Astrocyte (in vitro differentiated cells and primary cell): ENCODE results near the gene CDKN2AIP. TPM values are rescaled to one million over a fixed set of nuclear protein-coding genes. Genes with fewer than 3 reads are reported as not detected.

Experiments
- DNase-seq: peaks from one replicate; pipeline ENCODE4 v3.0.0-alpha.2; 2010; ENCODE audit warnings: low read depth
- FAIRE-seq: peaks from 2 replicates; lab custom pipeline; 2011; peaks lifted over from hg19 to GRCh38; lab: Jason Lieb, UNC
- H2AFZ ChIP-seq: 2 replicates; pipeline ENCODE4 v1.6.0; 2012; ENCODE audit warnings: low read depth, low read length, inconsistent platforms
- H3K27ac ChIP-seq: 2 replicates; pipeline ENCODE4 v1.5.1; 2011; ENCODE audit warnings: low read depth, low read length, inconsistent platforms
- H3K27me3 ChIP-seq: 2 replicates; pipeline ENCODE4 v1.6.0; 2011; ENCODE audit warnings: low read length, inconsistent platforms; ENCODE audit not compliant: insufficient read depth
- H3K36me3 ChIP-seq: 2 replicates; pipeline ENCODE4 v1.5.1; 2011; ENCODE audit warnings: low read length, inconsistent platforms; ENCODE audit not compliant: insufficient read depth
- H3K4me1 ChIP-seq: 2 replicates; pipeline ENCODE4 v1.5.1; 2011; ENCODE audit warnings: low read length, inconsistent platforms; ENCODE audit not compliant: insufficient read depth
- H3K4me2 ChIP-seq: 2 replicates; pipeline ENCODE4 v1.6.0; 2012; ENCODE audit warnings: low read length, inconsistent platforms
- H3K4me3 ChIP-seq: 2 replicates; pipeline ENCODE4 v1.5.1; 2011; ENCODE audit warnings: low read depth, mild to moderate bottlenecking, low read length, inconsistent platforms; ENCODE audit not compliant: insufficient read depth
- H3K79me2 ChIP-seq: 2 replicates; pipeline ENCODE4 v1.6.0; 2012; ENCODE audit warnings: mild to moderate bottlenecking, low read length, inconsistent platforms; ENCODE audit not compliant: insufficient read depth
- H3K9ac ChIP-seq: 2 replicates; pipeline ENCODE4 v1.6.0; 2012; ENCODE audit warnings: mild to moderate bottlenecking, low read length, inconsistent platforms
- H3K9me3 ChIP-seq: 2 replicates; pipeline ENCODE4 v1.5.1; 2012; ENCODE audit warnings: low read depth, mild to moderate bottlenecking, low read length, inconsistent platforms; ENCODE audit not compliant: insufficient read depth
- H4K20me1 ChIP-seq: 2 replicates; pipeline ENCODE4 v1.6.0; 2012; ENCODE audit warnings: low read length, inconsistent platforms; ENCODE audit not compliant: insufficient read depth
- H3K27ac Mint-ChIP-seq: one replicate; pipeline ENCODE4 v1.8.0; 2021; ENCODE audit warnings: mild to moderate bottlenecking, mixed read lengths; ENCODE audit not compliant: unreplicated experiment
- H3K27me3 Mint-ChIP-seq: one replicate; pipeline ENCODE4 v1.8.0; 2021; ENCODE audit warnings: low read depth, mixed read lengths; ENCODE audit not compliant: unreplicated experiment
- H3K36me3 Mint-ChIP-seq: one replicate; pipeline ENCODE4 v1.8.0; 2021; ENCODE audit warnings: low read depth, mixed read lengths; ENCODE audit not compliant: unreplicated experiment
- H3K4me1 Mint-ChIP-seq: one replicate; pipeline ENCODE4 v1.8.0; 2021; ENCODE audit warnings: low read depth, mixed read lengths; ENCODE audit not compliant: unreplicated experiment
- H3K4me3 Mint-ChIP-seq: one replicate; pipeline ENCODE4 v1.8.0; 2021; ENCODE audit warnings: mild to moderate bottlenecking, moderate library complexity, mixed read lengths; ENCODE audit not compliant: unreplicated experiment
- H3K9me3 Mint-ChIP-seq: one replicate; pipeline ENCODE4 v1.8.0; 2021; ENCODE audit warnings: mild to moderate bottlenecking, mixed read lengths; ENCODE audit not compliant: unreplicated experiment
- EZH2 ChIP-seq: IDR thresholded peaks from 2 replicates; pipeline ENCODE4 v1.6.1; 2012; ENCODE audit warnings: mild to moderate bottlenecking, low read length, inconsistent platforms; ENCODE audit not compliant: insufficient read depth
- total RNA-seq: library from RNA; stranded (reverse); gene quantifications from 2 replicates; pipeline ENCODE4 v1.2.1, GENCODE V29; 2021
- TF ChIP-seq, protein P1 (sequence below): IDR thresholded peaks from 2 replicates; pipeline ENCODE4 v1.5.1; 2011; ENCODE audit warnings: low read depth, mild to moderate bottlenecking, inconsistent platforms, low read length, moderate library complexity; ENCODE audit not compliant: insufficient read depth

CDKN2AIP gene
- total RNA-seq, 1 donor from 2014 or later, result 11.6 TPM

DNA sequence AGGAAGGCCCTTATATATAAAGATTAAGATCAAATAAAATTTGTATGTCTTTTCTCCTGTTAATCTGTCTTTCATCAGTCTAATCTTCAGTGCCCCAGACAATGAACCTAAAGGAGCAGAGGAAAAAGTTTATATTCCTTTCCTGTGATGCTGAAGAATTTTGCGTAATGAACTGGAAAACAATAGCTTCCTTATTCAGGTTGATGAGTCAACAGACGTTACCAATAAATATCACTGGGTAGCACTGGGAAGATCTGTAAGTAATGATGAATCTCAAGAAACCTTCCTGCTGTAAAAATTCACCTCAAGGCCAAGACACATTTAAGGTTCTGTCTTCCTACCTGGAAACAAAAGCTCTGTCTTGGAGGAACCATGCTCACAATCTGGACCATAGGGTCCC, 25.5 kb downstream of the CDKN2AIP start:
- H3K4me1 ChIP-seq, result peaks cover 7% of the 10 kb centered on the region
- H3K27ac ChIP-seq, result peak overlapping the region; percentile 21
- Mint-ChIP-seq H3K9me3 (peaks cover 5% of the 10 kb centered on the region), H3K4me3 (no peak overlapping the region), H3K27me3 (no peaks in the 10 kb centered on the region), H3K4me1 (no peaks in the 10 kb centered on the region), H3K27ac (no peak overlapping the region), H3K36me3 (no peaks in the 10 kb centered on the region)
- no peaks in the 10 kb centered on the region for H4K20me1 ChIP-seq
- FAIRE-seq (no peak), DNase-seq (peak; percentile 71)
- H3K4me3 ChIP-seq, result no peak overlapping the region
- H2AFZ ChIP-seq, result no peak overlapping the region
- no peaks in the 10 kb centered on the region for H3K27me3 ChIP-seq
- no peaks in the 10 kb centered on the region for H3K36me3 ChIP-seq
- H3K9me3 ChIP-seq, result no peaks in the 10 kb centered on the region
- H3K4me2 ChIP-seq, result no peak overlapping the region
- no peaks in the 10 kb centered on the region for H3K79me2 ChIP-seq
- TF ChIP-seq, protein P1, sequence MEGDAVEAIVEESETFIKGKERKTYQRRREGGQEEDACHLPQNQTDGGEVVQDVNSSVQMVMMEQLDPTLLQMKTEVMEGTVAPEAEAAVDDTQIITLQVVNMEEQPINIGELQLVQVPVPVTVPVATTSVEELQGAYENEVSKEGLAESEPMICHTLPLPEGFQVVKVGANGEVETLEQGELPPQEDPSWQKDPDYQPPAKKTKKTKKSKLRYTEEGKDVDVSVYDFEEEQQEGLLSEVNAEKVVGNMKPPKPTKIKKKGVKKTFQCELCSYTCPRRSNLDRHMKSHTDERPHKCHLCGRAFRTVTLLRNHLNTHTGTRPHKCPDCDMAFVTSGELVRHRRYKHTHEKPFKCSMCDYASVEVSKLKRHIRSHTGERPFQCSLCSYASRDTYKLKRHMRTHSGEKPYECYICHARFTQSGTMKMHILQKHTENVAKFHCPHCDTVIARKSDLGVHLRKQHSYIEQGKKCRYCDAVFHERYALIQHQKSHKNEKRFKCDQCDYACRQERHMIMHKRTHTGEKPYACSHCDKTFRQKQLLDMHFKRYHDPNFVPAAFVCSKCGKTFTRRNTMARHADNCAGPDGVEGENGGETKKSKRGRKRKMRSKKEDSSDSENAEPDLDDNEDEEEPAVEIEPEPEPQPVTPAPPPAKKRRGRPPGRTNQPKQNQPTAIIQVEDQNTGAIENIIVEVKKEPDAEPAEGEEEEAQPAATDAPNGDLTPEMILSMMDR, result no peak
- no peak for TF ChIP-seq EZH2
- H3K9ac ChIP-seq, result no peak overlapping the region

DNA sequence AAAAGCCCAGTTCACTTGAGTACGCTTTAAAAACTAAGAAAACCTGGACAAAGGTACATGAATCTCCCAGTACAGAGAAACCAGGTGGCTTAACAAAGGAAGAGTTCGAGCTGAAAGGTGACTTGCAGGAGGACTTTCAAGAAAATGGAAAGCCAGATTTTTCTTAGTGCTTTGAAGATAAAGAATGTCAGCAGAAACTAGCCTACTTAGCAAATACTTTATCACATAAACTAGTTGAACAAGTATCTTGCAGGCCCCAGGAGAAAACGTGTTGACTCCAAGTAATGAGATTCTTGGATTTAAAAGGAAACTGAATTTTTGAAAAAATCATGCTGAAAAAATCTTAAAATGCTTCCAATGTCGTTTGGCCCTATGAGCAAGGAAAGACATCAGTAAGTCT, 26.4 kb downstream of the CDKN2AIP start:
- no peak overlapping the region for H3K4me3 Mint-ChIP-seq
- H3K4me3 ChIP-seq, result no peak overlapping the region
- H3K27ac ChIP-seq, result no peak overlapping the region
- H3K9me3 Mint-ChIP-seq, result peaks cover 5% of the 10 kb centered on the region
- DNase-seq (no peak), FAIRE-seq (no peak)
- no peaks in the 10 kb centered on the region for H3K4me1 Mint-ChIP-seq
- no peak overlapping the region for H3K9ac ChIP-seq
- TF ChIP-seq, protein P1, result no peak
- TF ChIP-seq EZH2, result no peak
- no peaks in the 10 kb centered on the region for H3K36me3 ChIP-seq
- H3K27me3 ChIP-seq, result no peaks in the 10 kb centered on the region
- no peak overlapping the region for H3K27ac Mint-ChIP-seq
- no peaks in the 10 kb centered on the region for H3K36me3 Mint-ChIP-seq
- no peaks in the 10 kb centered on the region for H3K79me2 ChIP-seq
- no peaks in the 10 kb centered on the region for H3K27me3 Mint-ChIP-seq
- H3K4me1 ChIP-seq, result peaks cover 5% of the 10 kb centered on the region
- H3K9me3 ChIP-seq, result no peaks in the 10 kb centered on the region
- H3K4me2 ChIP-seq, result no peak overlapping the region
- no peaks in the 10 kb centered on the region for H4K20me1 ChIP-seq
- H2AFZ ChIP-seq, result no peak overlapping the region

DNA sequence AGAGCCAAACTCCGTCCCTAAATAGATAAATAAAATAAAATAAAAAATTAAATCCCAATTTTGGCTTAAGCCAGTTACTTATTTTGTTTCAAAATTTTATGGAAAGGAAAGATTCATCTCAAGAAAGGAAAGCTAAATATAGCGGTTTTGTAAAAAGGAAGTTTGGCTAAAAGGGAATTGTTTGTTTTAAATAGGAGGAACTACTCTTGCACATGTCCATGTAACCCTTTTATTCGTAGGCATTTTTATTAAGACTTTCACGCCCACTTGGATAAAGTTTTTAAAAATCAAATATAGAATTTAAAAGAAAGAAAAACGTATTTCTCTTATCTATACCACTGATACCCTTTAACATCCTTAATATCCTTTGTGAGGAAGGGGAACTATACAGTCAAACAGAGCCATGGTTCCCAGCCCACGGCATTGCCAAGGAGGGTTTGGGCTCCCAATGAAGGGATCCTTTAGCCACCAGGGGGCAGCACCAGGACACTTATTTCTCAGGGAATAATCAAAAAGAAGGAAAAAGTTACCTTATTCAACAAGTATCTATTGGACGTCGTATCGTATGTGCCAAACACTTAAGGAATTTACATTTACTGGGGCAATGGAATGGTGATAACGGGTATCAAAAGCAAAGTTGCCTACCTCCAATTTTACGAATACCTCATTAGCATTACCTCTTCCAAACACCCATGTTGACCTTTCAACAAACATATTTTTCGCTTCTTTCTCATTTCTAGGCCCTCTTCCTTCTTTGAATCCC, 27.7 kb downstream of the CDKN2AIP start:
- Mint-ChIP-seq H3K36me3 (no peaks in the 10 kb centered on the region), H3K27me3 (no peaks in the 10 kb centered on the region), H3K4me1 (no peaks in the 10 kb centered on the region), H3K27ac (no peak overlapping the region), H3K4me3 (no peak overlapping the region), H3K9me3 (peaks cover 2% of the 10 kb centered on the region)
- Histone ChIP-seq H3K9ac (no peak overlapping the region), H3K4me3 (no peak overlapping the region), H2AFZ (peak overlapping the region; percentile 44), H3K4me1 (peaks cover 5% of the 10 kb centered on the region), H3K36me3 (no peaks in the 10 kb centered on the region), H3K27me3 (no peaks in the 10 kb centered on the region), H3K9me3 (no peaks in the 10 kb centered on the region), H4K20me1 (no peaks in the 10 kb centered on the region), H3K4me2 (peak overlapping the region; percentile 39), H3K79me2 (no peaks in the 10 kb centered on the region), H3K27ac (no peak overlapping the region)
- TF ChIP-seq, protein P1, result peak; percentile 86
- TF ChIP-seq EZH2, result no peak
- DNase-seq (peak; percentile 35), FAIRE-seq (no peak)
